ENCODE data around the gene RNF13. TPM values are rescaled to one million over a fixed set of nuclear protein-coding genes. Genes with fewer than 3 reads are reported as not detected.

RNF13 gene
- total and polyA plus RNA-seq, 2 donors (not counting 3 experiments of a cell fraction or from before 2014, with no cell fraction given) = 16.4 to 27.1 TPM

DNA sequence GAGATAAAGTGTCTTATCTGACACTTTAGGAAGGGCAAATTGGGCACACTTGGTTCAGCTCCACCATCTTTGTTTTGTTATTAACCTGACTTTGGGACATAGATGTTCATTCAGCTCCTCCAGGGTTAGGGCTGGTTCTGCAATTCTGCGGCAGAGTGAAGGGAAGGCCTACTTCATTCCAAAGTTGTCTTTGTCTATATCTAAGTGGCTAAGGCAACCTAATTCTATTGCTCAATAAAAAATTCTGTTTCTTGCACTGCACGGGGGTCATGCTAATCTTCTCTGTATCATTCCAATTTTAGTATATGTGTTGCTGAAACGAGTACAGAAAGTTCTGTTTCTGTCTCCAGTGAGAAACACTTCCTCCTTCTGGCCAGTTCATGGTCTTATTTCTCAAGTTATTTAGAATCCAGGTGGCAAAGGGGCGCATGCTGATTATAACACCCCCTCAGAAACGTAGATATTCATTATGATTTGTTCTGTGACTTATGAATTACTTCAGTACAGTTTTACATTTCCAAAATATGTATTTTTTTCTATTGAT, 104.2 kb downstream of the RNF13 start:
- intact Hi-C loops (cut with micrococcal nuclease) (no loop called here), dilution Hi-C loops (cut with MboI; ENCODE audit: extremely low pct_ligation_motif_present, low sequenced_read_pairs) (no loop called here)
- Histone ChIP-seq H3K4me2 (ENCODE audit: insufficient read depth, low read length) (no peak overlapping the region), H3K9ac (replicated peaks; ENCODE audit: extremely low read depth, insufficient read depth, low read length) (no peak overlapping the region), H3K4me3 (replicated peaks in 1 of 3; ENCODE audit: insufficient read depth in 1 of 3, low read depth in 1 of 3, low read length in 3 of 3) (no peak overlapping the region), H3K27me3 (ENCODE audit: control insufficient read depth in 2 of 2, insufficient read depth in 2 of 2, low read length in 2 of 2) (no peaks in the 10 kb centered on the region), H3K9me3 (replicated peaks; ENCODE audit: control insufficient read depth, insufficient read depth, low read length) (no peaks in the 10 kb centered on the region), H3K4me1 (ENCODE audit: control insufficient read depth, extremely low read depth, insufficient read depth, low read length) (no peaks in the 10 kb centered on the region), H3K9me1 (replicated peaks; ENCODE audit: control insufficient read depth, extremely low read depth, insufficient read depth, low read length) (no peaks in the 10 kb centered on the region), H2AFZ (ENCODE audit: low read depth, low read length) (no peak overlapping the region), H3K79me2 (ENCODE audit: control insufficient read depth, insufficient read depth, low read length) (no peaks in the 10 kb centered on the region), H4K20me1 (replicated peaks; ENCODE audit: control insufficient read depth, extremely low read depth, insufficient read depth, low read length) (no peaks in the 10 kb centered on the region), H3K36me3 (ENCODE audit: control insufficient read depth in 2 of 2, extremely low read depth in 1 of 2, insufficient read depth in 2 of 2, low read length in 2 of 2) (no peaks in the 10 kb centered on the region), H3K27ac (ENCODE audit: insufficient read depth, low read depth, low read length) (no peak overlapping the region)
- no TSS peak for BruUV-seq (replicated peaks)
- CTCF ChIA-PET = no interaction called here
- TF ChIP-seq MYC (IDR thresholded peaks at IDR 0.05; ENCODE audit: low read depth, low read length) (no peak), GATA2 (IDR thresholded peaks at IDR 0.05; ENCODE audit: insufficient read depth, insufficient read length, low read depth, low read length) (no peak), JUN (IDR thresholded peaks at IDR 0.05; ENCODE audit: borderline replicate concordance, insufficient read depth, insufficient read length, low read depth) (no peak), POLR2A (IDR thresholded peaks at IDR 0.05; ENCODE audit: low read depth, low read length) (no peak), FOS (IDR thresholded peaks at IDR 0.05; ENCODE audit: borderline replicate concordance, insufficient read depth, low read length) (no peak), POLR2AphosphoS5 (IDR thresholded peaks at IDR 0.05; ENCODE audit: insufficient read depth, low read depth, low read length) (no peak), EZH2 (IDR thresholded peaks at IDR 0.05; ENCODE audit: borderline replicate concordance, low read depth, low read length, severe bottlenecking) (no peak)
- TF ChIP-seq, protein P1, sequence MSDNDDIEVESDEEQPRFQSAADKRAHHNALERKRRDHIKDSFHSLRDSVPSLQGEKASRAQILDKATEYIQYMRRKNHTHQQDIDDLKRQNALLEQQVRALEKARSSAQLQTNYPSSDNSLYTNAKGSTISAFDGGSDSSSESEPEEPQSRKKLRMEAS (IDR thresholded peaks at IDR 0.05; ENCODE audit: insufficient read depth, insufficient read length) = no peak
- TF ChIP-seq, protein P2, sequence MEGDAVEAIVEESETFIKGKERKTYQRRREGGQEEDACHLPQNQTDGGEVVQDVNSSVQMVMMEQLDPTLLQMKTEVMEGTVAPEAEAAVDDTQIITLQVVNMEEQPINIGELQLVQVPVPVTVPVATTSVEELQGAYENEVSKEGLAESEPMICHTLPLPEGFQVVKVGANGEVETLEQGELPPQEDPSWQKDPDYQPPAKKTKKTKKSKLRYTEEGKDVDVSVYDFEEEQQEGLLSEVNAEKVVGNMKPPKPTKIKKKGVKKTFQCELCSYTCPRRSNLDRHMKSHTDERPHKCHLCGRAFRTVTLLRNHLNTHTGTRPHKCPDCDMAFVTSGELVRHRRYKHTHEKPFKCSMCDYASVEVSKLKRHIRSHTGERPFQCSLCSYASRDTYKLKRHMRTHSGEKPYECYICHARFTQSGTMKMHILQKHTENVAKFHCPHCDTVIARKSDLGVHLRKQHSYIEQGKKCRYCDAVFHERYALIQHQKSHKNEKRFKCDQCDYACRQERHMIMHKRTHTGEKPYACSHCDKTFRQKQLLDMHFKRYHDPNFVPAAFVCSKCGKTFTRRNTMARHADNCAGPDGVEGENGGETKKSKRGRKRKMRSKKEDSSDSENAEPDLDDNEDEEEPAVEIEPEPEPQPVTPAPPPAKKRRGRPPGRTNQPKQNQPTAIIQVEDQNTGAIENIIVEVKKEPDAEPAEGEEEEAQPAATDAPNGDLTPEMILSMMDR (IDR thresholded peaks at IDR 0.05; ENCODE audit: extremely low read depth in 1 of 2, insufficient read depth in 1 of 2, low read depth in 1 of 2, low read length in 2 of 2) = no peak
- POLR2A ChIA-PET = no interaction called here
- DNase-seq (ENCODE audit: low read depth, low spot score) (no peak), FAIRE-seq (no peak)

Measured in endothelial cell of umbilical vein (primary cell).